H1 (cell line): ENCODE measurements around the gene IQCE. TPM values are rescaled to one million over a fixed set of nuclear protein-coding genes. Genes with fewer than 3 reads are reported as not detected.

Experiments
- SIN3A ChIP-seq, 2 experiments: IDR thresholded peaks in 1 of 2; conservative IDR thresholded peaks in 1 of 2; 2 replicates each; pipeline ENCODE4 v1.6.1; 2011 to 2012; ENCODE audit warnings: low read length in 2 of 2, improper control_type of control experiment in 1 of 2, low read depth in 1 of 2, mild to moderate bottlenecking in 1 of 2
- TAF1 ChIP-seq: IDR thresholded peaks from 2 replicates; pipeline ENCODE4 v1.6.1; 2011; ENCODE audit warnings: mild to moderate bottlenecking, low read depth, low read length
- polyA plus RNA-seq, 7 experiments: library from polyadenylated mRNA; depleted of rRNA in 3 of 7; stranded (reverse) in 5 of 7; unstranded in 2 of 7; fragments of >200 nt in 5 of 7; fragments of 200-250 nt in 2 of 7; gene quantifications; 1 replicate in 5 of 7; 2 replicates in 1 of 7; 4 replicates in 1 of 7; pipeline versions ENCODE4 v1.2.1 to v1.2.3, GENCODE V29; 2011 to 2013; ENCODE audit warnings: missing spikeins in 2 of 7, mixed read lengths in 2 of 7
- total RNA-seq: library from RNA; stranded (reverse); fragmentation: NEBNext Ultra II Directional; extraction: Animal tissue kit (Norgen Biotek cat#: 25700); gene quantifications from 2 replicates; pipeline ENCODE4 v1.2.1, GENCODE V29; 2021

The IQCE gene
- total and polyA plus RNA-seq, 2 of the 8 experiments (the other 6 are each of a cell fraction or from before 2014, with no cell fraction given): 2.2 to 4.9 TPM

GRCh38 chr7:2649139-2649838, 90.5 kb downstream of the IQCE start (continued):
- no peak for TF ChIP-seq SIN3A (conservative IDR thresholded peaks at IDR 0.05 in 1 of 2, IDR thresholded peaks at IDR 0.05 in 1 of 2; ENCODE audit: low read depth in 1 of 2, low read length in 2 of 2)
- TF ChIP-seq TAF1: no peak
